GM10266 (cell line): Measurements from ENCODE around the gene KCNA5.

Experiments
- DNase-seq: peaks from one replicate; pipeline ENCODE4 v3.0.0; 2012; ENCODE audit errors: extremely low spot score
- TF ChIP-seq, protein P1 (sequence below): IDR thresholded peaks from 2 replicates; pipeline ENCODE4 v1.5.1; 2012; ENCODE audit warnings: mild to moderate bottlenecking, low read depth; ENCODE audit not compliant: control insufficient read depth, insufficient read depth; ENCODE audit errors: missing control alignments

Gene KCNA5

GRCh38 chr12:5043589-5044419 lies at the start of gene KCNA5:
TSS of gene KCNA5 (plus strand) at chr12:5043879. CDS start at chr12:5044148, 269 bp downstream.
- TF ChIP-seq, protein P1, sequence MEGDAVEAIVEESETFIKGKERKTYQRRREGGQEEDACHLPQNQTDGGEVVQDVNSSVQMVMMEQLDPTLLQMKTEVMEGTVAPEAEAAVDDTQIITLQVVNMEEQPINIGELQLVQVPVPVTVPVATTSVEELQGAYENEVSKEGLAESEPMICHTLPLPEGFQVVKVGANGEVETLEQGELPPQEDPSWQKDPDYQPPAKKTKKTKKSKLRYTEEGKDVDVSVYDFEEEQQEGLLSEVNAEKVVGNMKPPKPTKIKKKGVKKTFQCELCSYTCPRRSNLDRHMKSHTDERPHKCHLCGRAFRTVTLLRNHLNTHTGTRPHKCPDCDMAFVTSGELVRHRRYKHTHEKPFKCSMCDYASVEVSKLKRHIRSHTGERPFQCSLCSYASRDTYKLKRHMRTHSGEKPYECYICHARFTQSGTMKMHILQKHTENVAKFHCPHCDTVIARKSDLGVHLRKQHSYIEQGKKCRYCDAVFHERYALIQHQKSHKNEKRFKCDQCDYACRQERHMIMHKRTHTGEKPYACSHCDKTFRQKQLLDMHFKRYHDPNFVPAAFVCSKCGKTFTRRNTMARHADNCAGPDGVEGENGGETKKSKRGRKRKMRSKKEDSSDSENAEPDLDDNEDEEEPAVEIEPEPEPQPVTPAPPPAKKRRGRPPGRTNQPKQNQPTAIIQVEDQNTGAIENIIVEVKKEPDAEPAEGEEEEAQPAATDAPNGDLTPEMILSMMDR, result no peak

DNA sequence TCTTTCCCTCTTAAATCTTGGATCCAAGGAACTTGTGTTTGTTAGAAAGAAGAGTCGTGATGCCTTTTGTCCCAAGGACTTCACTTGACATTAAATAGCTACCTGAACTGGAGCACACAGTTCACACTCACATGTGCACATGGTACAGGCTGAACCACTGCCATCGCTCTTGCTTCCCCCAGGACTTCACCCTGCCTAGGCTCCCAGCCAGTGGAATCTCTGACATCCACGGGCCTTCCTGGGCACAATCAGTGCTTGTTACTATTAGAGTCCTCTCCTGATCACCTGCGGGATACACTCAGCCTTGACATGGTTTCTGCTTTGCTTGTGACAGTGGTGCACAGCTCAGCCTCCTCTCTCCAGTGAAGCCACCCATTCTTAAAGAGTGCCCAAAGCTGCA lies 49.1 kb upstream of the KCNA5 start:
- DNase-seq, result no peak
- TF ChIP-seq, protein P1, result no peak

More at GRCh38 chr12:5043589-5044419, at the start of gene KCNA5:
- DNase-seq, result no peak

DNA sequence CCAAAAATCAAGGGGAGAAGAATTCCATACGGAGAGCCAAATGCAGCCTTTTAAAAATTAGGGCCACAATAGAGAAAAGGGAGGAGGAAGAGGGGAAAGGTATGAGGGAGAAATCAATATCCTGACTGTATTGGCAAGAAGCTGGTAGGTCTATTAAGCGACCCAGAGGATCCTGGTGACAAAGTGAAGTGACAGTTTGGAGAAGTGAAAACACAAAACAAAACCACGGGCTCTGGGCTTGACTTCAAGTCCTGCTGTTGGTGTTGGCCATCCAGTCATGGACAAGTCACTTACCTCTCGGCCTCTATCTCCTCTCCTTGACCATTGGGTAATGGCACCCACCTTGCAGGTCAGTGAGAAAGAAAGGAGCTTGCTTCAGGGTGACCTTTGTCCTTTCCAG lies 47.0 kb upstream of the KCNA5 start:
- TF ChIP-seq, protein P1, result no peak
- DNase-seq, result no peak

DNA sequence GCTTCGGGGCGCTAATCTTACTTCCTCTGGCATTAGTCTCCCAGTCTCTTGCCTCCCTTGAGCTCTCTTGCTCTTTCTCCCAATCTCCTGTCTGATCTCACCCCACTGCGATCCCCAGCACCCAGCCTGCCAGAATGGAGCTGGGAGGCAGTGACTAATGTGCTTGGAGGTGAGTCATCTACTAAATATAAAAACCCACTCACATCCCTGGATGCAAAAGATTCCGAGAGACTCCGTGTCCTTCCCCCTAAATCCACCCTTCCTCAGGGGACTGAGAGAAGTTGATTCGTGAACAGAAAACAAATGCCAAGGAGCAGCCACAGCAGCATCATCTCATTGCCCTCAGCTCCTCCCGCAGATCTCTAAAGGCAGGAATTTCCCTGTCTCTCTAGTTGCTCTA lies 45.7 kb upstream of the KCNA5 start:
- TF ChIP-seq, protein P1, result no peak

GRCh38 chr12:5000204-5000603 lies 43.5 kb upstream of the KCNA5 start:
- DNase-seq, result no peak
- TF ChIP-seq, protein P1, result no peak

More for the DNA sequence above, 45.7 kb upstream of the KCNA5 start:
- DNase-seq, result no peak

- no peak for DNase-seq
- TF ChIP-seq, protein P1, result no peak
These were observed 42.9 kb upstream of the KCNA5 start for GRCh38 chr12:5000658-5001385.
